Lung (tissue), 12 donors: ENCODE measurements around the gene ROR1. TPM values are rescaled to one million over a fixed set of nuclear protein-coding genes. Genes with fewer than 3 reads are reported as not detected.

Experiments
- ATAC-seq: fragments of 200-7000 bp; cut with Tn5 transposase; one replicate; pipeline ENCODE4 v1.9.1; 2020; ENCODE audit warnings: moderate number of reproducible peaks; ENCODE audit not compliant: insufficient read depth, low FRiP score
- DNase-seq, 3 donors: peaks; one replicate each; pipeline ENCODE4 v3.0.0-alpha.2; 2013 to 2017
- H3K27ac ChIP-seq, 2 donors: one replicate each; pipeline ENCODE4 v1.5.1; 2013; ENCODE audit warnings: mild to moderate bottlenecking in 2 of 2, moderate library complexity in 2 of 2, control low read depth in 1 of 2, inconsistent platforms in 1 of 2, low read depth in 1 of 2, low read length in 1 of 2
- H3K27me3 ChIP-seq, 3 donors: one replicate each; pipeline ENCODE4 v1.5.1; 2013; ENCODE audit warnings: low read length in 2 of 3; ENCODE audit not compliant: control insufficient read depth in 3 of 3, insufficient read depth in 3 of 3
- H3K36me3 ChIP-seq, 4 donors: one replicate each; pipeline ENCODE4 v1.5.1; 2013; ENCODE audit warnings: low read length in 4 of 4, mild to moderate bottlenecking in 1 of 4, moderate library complexity in 1 of 4; ENCODE audit not compliant: control insufficient read depth in 4 of 4, insufficient read depth in 4 of 4
- H3K4me1 ChIP-seq, 5 donors: one replicate each; pipeline ENCODE4 v1.5.1; 2013; ENCODE audit warnings: low read length in 5 of 5, mild to moderate bottlenecking in 2 of 5, moderate library complexity in 1 of 5; ENCODE audit not compliant: control insufficient read depth in 5 of 5, insufficient read depth in 5 of 5
- H3K4me3 ChIP-seq: one replicate; pipeline ENCODE4 v1.5.1; 2013; ENCODE audit warnings: mild to moderate bottlenecking, control low read depth, moderate library complexity
- H3K9ac ChIP-seq, 2 donors: one replicate each; pipeline ENCODE4 v1.5.1; 2013; ENCODE audit warnings: low read length in 2 of 2, control low read depth in 1 of 2; ENCODE audit not compliant: insufficient read depth in 1 of 2
- H3K9me3 ChIP-seq, 4 donors: one replicate each; pipeline ENCODE4 v1.5.1; 2013; ENCODE audit warnings: low read length in 3 of 4, mild to moderate bottlenecking in 1 of 4, moderate library complexity in 1 of 4; ENCODE audit not compliant: control insufficient read depth in 4 of 4, insufficient read depth in 3 of 4
- CTCF ChIP-seq: IDR thresholded peaks from 2 replicates; pipeline ENCODE4 v1.5.1; 2012; ENCODE audit warnings: mild to moderate bottlenecking; ENCODE audit errors: control extremely low read depth, extremely low read depth
- WGBS, 2 donors: extraction: QIAGEN DNeasy Blood & Tissue Kit; methylation state at CpG; one replicate each; pipeline ENCODE4 v1.1.7; 2013; 5-methylcytosine and 5-hydroxymethylcytosine counted together
- polyA plus RNA-seq, 2 donors: library from polyadenylated mRNA; stranded (reverse); fragments of 200-250 nt; gene quantifications; one replicate each; pipeline ENCODE4 v1.2.1, GENCODE V29; 2013
- total RNA-seq, 2 donors: library from RNA; depleted of rRNA in 1 of 2; stranded (reverse); fragments of >200 nt in 1 of 2; gene quantifications; one replicate each; pipeline ENCODE4 v1.2.1, GENCODE V29; 2014 to 2021
- donor health status: control.
- donor health status: control.
- donor health status: Bipolar disorder and iron deficiency.
- donor health status: healthy.
- donor health status: DM: yes; HTN: yes; CAD: no.

The ROR1 gene
- total and polyA plus RNA-seq, 4 donors, result 2.9 to 47.0 (median 14.0) TPM

- Histone ChIP-seq H3K36me3 (no peaks in the 10 kb centered on the region), H3K4me1 (peaks cover 2 to 62% (median 15%) of the 10 kb centered on the region in 5 donors), H3K27ac (no peak overlapping the region), H3K9ac (no peak overlapping the region), H3K9me3 (no peaks in the 10 kb centered on the region), H3K27me3 (no peaks in the 10 kb centered on the region), H3K4me3 (no peak overlapping the region)
- DNase-seq (no peak), ATAC-seq (no peak)
- 87 to 95% methylated on average over 4 of the region's 4 CpGs for WGBS, 2 donors
- no peak for TF ChIP-seq CTCF
Observed at GRCh38 chr1:63882048-63882704, 108.4 kb downstream of the ROR1 start.

GRCh38 chr1:63883494-63884235 lies 109.8 kb downstream of the ROR1 start:
- peaks cover 2 to 52% (median 15%) of the 10 kb centered on the region in 5 donors for H3K4me1 ChIP-seq
- no peak overlapping the region for H3K4me3 ChIP-seq
- H3K27me3 ChIP-seq, result no peaks in the 10 kb centered on the region
- 82 to 91% methylated on average over 6 of the region's 6 CpGs for WGBS, 2 donors
- no peaks in the 10 kb centered on the region for H3K9me3 ChIP-seq
- H3K36me3 ChIP-seq, result no peaks in the 10 kb centered on the region
- no peak for ATAC-seq
- DNase-seq, result no peak
- H3K9ac ChIP-seq, result no peak overlapping the region
- no peak for TF ChIP-seq CTCF
- no peak overlapping the region for H3K27ac ChIP-seq

- WGBS, 2 donors, result 57 to 75% methylated on average over 2 of the region's 2 CpGs
- no peak overlapping the region for H3K4me3 ChIP-seq
- TF ChIP-seq CTCF, result no peak
- no peak overlapping the region for H3K9ac ChIP-seq
- no peaks in the 10 kb centered on the region for H3K36me3 ChIP-seq
- DNase-seq (no peak), ATAC-seq (no peak)
- no peaks in the 10 kb centered on the region for H3K27me3 ChIP-seq
- no peaks in the 10 kb centered on the region for H3K9me3 ChIP-seq
- H3K4me1 ChIP-seq, result peaks cover 2 to 43% (median 10%) of the 10 kb centered on the region in 5 donors
- H3K27ac ChIP-seq, result no peak overlapping the region
Observed at GRCh38 chr1:63884486-63884885, 110.7 kb downstream of the ROR1 start.
